ENCODE measurements around the gene NAGLU.
"Not testable (repeated sequence)": the region's sequence is repeated elsewhere in the genome, so short reads cannot be mapped to it uniquely, and the experiment has no call there.

NAGLU gene

DNA sequence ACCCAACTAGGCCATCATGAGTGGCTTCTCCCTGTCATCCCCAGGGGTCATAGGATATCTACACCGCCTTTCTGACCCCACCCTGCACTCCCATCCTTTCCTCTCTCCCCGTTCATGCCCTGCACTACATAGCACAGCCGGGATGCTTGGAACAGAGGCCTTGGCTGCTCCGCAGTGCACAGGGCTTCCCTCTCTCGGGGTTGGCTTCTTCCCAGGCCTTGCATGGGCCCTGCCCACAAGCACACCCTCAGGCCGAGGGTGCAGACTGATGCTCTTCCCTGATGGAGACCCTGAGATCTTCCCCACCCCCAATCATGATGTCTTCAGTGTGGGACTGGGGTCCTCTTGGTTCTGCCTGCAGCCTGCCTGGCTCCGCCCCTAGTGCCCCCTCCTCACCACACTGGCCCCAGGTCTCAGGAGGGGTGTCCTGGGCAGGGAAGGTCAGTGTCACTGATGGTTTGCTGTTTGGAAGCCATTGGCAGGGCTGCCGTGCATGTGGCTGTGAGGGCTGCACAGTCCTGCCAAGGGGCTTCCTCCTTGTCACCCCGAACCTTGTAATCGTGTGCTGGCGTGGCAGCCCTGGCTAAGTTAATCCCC, 14.3 kb upstream of the NAGLU start:
- no peak for DNase-seq

DNA sequence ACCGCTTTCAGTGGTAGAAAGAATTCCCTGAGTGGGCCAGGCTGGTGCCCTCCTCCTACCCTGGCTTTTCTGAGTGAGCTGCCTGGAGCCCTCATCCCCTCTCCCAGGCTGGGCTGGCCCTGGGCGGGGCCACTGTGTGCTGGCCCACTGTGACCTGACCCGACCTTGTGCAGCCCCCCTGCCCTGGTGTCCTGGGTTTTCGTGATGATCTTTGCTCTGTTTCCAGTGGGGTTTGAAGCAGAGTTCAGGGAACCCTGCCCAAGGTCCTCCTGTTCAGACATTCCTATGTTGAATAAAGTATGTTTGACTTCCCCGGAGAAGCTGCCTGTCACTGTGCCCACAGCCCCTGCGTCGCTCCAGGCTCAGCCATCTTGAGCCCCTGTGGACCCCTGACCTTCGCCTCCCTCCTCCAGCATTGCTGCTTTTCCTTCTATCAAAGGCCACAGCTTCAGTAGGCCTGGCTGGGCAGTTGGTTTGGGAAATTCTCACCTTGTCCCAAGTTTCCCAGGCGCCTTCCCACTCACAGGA, 13.7 kb upstream of the NAGLU start:
- no peak for DNase-seq

DNA sequence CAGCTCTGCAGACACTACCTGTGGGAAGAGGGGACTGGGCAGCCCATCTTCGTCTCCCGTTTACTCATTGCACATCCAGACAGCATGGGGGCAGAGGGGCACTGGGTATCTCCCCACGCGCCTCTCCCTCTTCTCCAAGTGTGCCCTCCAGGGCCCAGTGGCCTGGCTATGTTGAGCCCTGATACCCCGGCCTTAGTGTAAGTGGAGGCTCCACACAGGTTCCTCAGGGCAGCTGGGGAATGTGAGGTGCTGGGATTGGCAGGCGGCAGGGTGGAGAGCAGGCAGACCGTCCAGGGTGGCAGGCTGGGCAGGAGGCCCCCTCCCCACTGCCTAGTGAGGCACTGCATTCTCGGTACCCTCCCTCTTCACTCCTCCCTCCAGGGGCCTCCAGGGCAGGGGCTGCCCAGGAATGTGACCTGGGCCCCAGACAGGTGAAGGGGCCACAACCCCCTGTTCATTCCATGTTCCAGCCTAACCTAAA, 13.2 kb upstream of the NAGLU start:
- DNase-seq = no peak

DNA sequence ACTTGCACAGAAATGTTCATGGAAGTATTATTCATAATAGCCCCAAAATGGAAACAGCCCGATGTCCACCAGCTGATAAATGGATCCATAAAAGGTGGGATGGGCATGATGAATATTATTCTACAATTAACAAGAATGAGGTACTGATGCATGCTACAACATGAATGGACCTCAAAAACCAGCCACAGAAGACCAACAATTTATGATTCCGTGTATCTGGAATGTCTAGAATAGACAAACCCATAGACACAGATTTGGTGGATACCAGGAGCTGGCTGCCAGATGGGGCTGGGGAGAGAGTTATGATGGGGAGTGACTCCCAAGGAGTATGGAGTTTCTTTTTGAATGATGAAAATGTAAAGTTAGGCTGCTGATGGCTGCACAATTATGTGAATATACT, 10.8 kb upstream of the NAGLU start:
- no peak for DNase-seq

DNA sequence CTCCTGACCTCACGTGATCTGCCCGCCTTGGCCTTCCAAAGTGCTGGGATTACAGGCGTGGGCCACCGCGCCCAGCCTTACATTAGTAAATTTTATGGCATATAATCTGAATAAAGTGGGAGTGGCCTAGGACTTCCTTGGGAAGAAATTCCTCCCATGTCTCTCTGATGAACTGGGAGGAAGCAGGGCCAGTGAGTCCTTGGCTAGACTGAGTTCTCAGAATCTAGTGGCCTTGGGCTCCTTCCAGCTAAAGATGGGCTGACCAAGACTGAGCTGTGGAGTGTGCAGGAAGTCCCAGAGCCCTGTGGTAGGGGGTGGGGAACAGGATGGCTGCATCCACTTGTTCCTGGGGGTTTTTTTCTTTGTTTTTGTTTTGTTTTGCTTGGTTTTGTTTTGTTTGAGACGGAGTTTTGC, 10.0 kb upstream of the NAGLU start:
- no peak for DNase-seq

GRCh38 chr17:42527932-42528331, 8.1 kb upstream of the NAGLU start:
- DNase-seq = no peak

GRCh38 chr17:42529061-42529460, 7.0 kb upstream of the NAGLU start:
- no peak for DNase-seq

DNA sequence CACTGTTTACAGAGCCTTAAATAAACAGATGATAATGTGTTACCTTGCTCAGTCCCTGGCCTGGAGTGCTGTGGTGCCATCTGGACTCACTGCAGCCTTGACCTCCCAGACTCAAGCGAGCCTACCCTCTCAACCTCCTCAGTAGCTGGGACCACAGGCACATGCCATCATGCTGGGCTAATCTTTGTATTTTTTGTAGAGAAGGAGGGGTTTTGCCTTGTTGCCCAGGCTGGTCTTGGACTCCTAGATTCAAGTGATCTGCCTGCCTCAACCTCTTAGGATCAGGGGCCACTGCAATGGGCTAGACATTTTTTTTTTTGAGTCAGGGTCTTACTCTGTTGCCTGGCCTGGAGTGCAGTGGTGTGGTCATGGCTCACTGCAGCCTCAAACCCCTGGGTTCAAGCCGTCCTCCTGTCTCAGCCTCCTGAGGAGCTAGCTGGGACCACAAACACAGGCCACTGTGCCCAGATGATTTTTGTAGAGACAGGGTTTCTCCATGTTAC, 5.0 kb upstream of the NAGLU start:
- no peak for DNase-seq

GRCh38 chr17:42531455-42532354, 4.3 kb upstream of the NAGLU start:
- peak; percentile 57 for DNase-seq

DNA sequence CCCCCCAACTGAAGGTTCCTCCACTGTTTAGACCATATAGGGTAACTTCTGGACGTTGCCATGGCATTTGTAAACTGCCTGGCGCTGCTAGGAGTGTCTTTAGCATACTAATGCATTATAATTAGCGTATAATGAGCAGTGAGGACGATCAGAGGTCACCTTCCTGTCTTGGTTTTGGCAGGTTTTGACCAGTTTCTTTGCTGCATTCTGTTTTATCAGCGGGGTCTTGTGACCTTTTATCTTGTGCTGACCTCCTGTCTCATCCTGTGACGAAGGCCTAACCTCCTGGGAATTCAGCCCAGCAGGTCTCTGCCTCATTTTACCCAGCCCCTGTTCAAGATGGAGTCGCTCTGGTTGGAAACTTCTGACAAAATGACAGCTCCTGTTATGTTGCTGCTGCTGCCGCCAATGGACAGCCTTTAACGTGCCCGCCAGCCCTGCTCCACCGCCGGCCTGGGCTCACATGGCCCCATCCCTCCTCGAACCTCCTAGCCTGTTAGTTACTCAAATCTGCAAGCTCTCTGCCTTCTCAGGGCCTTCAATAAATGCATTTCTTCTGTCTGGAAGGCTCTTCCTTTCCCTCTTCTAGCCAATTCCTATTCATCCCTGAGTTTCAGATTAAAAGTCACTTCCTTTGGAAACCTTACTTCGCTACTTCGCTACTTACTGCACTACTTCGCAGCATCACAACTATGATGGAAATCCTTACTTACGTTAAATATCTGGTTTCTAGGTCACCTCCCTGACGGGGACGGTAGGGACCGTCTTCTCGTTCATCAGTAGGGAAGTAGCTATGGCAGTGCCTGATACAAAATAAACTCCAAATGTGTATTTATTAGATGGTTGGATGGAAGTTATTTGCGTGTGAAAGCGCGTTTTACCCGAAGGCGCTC, 640 bp upstream of the NAGLU start:
- no peak for DNase-seq

DNA sequence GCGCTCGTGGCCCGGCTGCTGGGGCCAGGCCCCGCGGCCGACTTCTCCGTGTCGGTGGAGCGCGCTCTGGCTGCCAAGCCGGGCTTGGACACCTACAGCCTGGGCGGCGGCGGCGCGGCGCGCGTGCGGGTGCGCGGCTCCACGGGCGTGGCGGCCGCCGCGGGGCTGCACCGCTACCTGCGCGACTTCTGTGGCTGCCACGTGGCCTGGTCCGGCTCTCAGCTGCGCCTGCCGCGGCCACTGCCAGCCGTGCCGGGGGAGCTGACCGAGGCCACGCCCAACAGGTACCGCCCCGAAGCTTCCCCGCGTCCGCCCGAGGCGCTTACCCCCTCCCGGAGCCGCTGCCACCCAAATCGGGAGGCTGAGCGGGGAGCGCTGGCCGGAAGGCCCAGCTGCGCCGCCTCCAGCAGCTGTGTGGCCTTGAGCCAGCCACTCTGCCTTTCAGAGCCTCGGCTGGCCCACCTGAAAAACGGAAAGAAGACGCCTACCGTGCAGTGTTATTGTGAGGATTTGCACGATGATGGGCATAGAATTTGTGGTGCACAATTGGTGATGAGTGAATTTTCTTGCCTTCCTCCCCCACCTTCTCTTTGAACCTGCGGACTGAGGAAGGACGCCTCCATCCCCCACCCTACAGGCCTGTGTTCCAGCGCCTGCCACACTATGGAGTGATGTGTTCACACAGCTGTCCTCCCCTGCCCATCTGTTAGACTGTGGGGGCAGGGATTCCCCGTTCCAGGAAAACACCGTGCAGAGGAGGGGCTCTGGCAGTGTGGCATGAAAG, 523 bp downstream of the NAGLU start:
- peak; percentile 85 for DNase-seq

DNA sequence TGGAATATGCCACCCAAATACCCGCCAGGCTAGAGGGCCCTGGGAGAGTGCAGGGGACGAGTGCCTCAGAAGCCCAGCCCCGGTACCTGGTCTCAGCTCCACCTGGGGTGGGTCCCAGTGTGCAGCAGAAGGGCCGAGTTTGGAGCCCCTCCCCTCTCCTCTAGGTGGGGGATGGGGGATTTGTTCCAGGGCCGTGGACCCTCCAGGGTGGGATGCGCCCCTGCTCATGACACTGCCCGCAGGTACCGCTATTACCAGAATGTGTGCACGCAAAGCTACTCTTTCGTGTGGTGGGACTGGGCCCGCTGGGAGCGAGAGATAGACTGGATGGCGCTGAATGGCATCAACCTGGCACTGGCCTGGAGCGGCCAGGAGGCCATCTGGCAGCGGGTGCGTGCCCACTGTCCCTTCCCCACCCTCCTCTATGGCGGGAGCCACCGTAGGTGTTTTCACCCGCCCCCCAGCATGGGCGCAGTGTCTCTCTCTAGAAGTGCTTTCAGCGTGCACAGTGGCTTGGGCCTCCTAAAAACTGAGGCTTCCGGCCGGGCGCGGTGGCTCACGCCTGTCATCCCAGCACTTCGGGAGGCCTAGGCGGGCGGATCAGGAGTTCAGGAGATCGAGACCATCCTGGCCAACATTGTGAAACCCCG, 1.2 kb downstream of the NAGLU start:
- no peak for DNase-seq

- no peak for DNase-seq
Measured at GRCh38 chr17:42537826-42538451, 1.9 kb downstream of the NAGLU start.

- DNase-seq = no peak
Measured at GRCh38 chr17:42538482-42538881, 2.4 kb downstream of the NAGLU start.

DNA sequence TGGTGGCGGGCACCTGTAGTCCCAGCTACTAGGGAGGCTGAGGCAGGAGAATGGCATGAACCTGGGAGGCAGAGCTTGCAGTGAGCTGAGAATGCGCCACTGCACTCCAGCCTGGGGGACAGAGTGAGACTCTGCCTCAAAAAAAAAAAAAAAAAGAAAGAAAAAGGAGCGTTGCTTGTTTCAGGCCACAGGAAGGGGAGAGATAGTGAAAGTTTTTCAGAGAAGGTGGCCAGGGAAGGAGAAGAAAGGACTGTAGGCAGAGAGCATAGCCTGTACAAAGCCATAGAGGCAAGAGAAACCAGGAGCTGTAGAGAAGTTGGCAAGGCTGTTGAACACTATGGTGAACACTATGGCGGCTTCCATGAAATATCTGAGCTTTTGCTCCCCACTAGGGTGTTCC, 4.5 kb downstream of the NAGLU start:
- not testable (repeated sequence) for DNase-seq

GRCh38 chr17:42541041-42541833, 5.2 kb downstream of the NAGLU start:
- DNase-seq = peak; percentile 61

- no peak for DNase-seq
Measured at GRCh38 chr17:42543190-42544079, 7.4 kb downstream of the NAGLU start.

- no peak for DNase-seq
Measured at GRCh38 chr17:42544874-42545283, 8.8 kb downstream of the NAGLU start.
